Activated CD4-positive, alpha-beta T cell treated with anti-CD3 and anti-CD28 coated beads for 24 hours (primary cell): ENCODE data around the gene MIS18A.
A peak's percentile ranks its signal among the peaks of the same experiment; 100 is the strongest.

Experiments
- DNase-seq, 2 donors: peaks; one replicate each; pipeline ENCODE4 v3.0.0-alpha.2; 2020; ENCODE audit warnings: low read depth in 2 of 2

MIS18A gene

DNA sequence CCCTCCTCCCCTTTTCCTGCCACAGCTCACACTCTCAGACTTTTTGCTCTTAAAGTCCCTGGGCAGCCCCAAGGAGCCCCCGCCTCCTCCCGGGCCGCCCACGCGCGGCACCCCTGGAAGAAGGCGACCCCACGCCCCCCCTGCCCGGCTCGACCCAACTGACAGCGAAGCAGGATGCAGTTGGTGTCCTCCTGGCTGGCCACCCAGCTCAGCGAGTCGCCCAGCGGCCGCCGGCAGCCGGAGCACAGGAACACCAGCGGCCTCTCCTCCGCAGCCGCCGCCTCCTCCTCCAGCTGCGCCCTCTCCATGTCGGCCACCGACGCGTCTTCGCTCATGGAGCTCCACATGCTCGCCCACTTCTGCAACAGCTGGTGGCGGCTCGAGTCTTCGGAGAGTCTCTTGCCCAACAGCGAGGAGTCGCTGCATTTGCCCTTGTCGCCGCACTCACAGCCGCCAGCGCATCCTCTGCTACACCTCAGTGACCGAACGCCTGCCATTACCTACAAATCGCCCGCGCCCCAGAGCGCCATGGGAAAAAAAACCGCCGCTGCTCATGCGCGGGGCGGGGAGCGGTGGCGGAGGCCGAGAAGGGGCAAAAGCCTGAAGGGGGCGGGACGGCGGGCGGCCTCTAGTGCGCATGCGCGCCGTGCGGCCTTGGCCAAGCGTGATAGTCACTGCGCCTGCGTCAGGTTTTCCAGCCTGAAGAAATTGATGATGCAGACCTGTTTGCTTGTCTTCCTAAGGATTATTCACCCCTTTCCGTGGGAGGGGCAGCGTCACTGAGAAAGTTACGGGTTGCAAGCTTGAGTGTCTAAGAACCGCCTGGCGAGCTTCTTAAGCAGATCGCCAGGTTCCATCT lies at the start of gene MIS18A:
TSS of gene MIS18A (minus strand) at position 532 of the 859 bp plus-strand sequence. CDS start at position 497, 35 bp downstream.
- peak; percentile 97 to 98 for DNase-seq

DNA sequence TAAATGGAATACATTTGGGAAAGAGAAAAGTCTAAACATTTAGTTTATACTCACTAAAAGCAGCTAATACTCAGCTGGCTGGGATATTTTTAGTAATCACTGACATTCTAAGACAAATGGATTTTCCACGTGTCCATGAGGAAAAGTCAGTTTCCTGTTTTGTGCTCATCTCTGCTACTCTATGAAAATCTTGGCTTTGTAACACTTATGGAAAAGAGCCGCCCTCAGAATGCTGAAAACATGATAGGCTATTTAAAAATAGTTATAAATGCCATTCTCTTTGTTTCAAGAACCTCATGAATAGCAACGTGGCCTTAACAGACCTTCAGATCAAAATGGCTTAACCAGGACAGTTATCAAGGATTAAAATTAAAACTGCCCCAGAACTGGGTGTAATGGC lies 49.7 kb upstream of the MIS18A start:
- DNase-seq, result no peak

GRCh38 chr21:32325706-32326105 lies 46.9 kb upstream of the MIS18A start:
- DNase-seq, result no peak

DNA sequence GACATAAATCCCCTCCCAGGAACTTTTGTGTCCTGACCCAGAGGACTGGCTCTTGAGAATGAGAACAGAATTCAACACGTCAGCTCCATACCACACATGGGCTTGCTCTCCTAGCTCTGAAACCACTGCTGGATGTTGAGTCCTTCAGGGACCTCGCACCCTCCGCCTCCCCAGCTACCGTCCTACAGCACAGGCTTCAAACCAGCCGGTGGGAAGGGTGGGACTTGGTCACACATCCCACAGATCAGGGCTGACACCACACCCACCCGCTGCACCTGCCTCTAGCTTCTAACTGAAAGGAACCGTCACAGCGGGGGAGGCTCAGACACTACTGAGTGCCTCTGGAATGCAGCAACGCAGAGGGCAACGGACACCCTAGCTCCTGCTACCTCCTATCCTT lies 43.8 kb upstream of the MIS18A start:
- DNase-seq, result no peak

DNA sequence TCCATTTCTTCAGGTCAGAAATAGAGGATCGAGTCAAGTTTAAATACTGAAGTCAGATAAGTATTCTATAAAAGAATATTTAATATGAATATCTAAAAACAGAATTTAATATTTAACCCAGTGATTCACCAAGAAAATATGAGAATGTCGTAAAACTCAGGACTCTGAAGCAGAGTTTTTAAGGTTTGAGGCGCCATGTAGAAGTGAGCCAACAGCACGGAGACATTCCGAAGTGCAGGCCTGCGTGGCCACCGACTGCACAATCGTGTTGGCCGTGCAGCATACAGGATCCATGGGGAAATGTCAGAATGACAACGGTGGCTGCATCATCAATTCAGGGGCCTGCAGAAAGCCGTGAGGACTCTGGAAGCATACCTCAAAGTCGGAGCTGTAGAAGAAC lies 43.3 kb upstream of the MIS18A start:
- DNase-seq, result no peak

- no peak for DNase-seq
Observed at GRCh38 chr21:32321480-32321879, 42.6 kb upstream of the MIS18A start.

- DNase-seq, result no peak
Observed at GRCh38 chr21:32320726-32321125, 41.9 kb upstream of the MIS18A start.

DNA sequence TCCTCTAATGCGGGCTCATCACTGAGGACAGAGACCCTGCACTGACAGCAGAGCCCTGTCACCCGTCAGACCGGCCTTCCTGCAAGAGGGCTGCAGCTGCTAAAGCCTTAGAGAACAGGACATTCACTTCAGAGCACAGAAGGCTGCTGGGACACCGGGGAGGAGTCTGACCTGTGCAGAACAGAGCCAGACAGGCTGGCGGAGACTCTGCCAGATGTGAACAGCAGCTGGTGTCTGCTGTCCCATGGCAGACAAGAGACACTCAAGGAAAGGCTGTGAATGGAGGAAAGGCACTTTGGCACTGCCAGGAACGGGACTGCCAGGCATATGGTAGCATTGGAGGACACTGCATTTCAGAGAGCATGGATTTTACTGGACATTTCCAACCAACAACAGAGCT lies 41.2 kb upstream of the MIS18A start:
- DNase-seq, result no peak

DNA sequence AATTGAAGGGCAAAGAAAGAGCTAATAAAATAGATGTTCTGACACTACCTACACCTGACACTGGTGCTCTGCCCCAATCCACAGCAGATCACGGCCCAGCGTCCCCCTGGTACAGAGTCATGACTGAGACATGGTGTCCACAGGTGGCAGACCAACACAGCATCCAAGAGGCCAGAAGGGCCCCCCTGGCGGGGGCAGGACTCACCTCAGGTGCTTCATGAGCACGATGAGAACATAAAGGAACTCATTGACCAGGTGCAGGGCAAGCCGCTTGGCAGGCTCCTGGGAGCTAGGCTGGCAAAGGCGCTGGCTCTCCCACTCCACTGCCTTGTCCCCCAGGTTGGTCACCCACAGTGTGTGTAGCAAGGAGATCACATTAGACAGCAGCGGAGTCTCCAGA lies 40.2 kb upstream of the MIS18A start:
- DNase-seq, result no peak

GRCh38 chr21:32317726-32318125 lies 38.9 kb upstream of the MIS18A start:
- no peak for DNase-seq

- DNase-seq, result no peak
Observed at GRCh38 chr21:32316361-32317215, 37.7 kb upstream of the MIS18A start.

DNA sequence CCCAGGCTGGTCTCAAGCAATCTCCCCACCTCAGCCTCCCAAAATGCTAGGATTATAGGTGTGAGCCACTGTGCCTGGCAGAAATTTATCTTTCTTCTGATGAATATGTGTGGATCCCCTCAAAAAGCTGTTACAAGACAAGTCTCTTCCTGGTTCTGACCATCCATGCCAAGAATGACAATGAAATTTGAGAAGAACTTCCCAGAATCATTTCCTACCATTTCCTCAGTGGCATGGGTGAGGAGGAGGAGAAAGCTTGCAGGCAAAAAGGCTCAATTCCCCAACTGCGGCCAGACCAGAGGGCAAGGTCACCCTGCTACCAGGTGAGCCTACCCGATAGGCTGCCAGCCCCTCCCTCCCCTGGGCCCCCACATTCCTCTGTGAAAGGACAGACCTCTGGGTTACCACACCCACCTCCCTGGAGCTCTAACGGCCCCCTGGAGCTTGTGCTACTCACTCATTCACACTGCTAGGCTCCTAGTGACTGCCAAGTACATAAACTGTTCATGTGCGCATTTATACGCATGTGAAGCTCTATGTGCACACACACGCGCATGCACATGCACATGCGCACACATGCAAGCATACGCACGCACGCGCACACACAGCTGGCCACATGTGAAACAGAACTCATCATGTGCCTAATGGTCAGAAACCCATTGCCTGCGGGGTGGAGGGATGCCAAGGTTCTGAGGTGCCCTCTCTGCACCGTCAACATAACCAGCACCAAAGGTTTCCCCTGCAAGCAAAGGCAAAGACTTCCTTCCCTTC lies 36.8 kb upstream of the MIS18A start:
- no peak for DNase-seq

DNA sequence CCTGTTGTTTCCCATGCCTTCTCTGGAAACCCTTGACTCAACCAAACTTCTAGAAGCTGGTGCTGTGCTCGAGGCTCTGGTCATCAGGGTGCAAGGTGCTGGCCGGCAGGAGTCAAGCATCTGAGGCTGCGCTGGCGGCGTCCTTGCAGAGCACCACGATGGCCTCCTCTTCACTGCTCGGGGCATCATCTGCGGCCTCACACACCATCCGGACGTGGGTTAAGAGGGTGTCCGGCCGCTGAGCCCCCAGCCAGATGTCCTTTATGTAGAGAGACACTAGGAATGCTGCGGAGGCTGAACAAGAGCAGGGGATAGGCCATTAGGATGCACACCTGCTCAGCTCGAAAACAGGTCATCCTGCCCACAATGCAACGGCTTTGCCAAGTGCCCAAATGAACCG lies 36.0 kb upstream of the MIS18A start:
- no peak for DNase-seq

- no peak for DNase-seq
Observed at GRCh38 chr21:32312976-32313375, 34.1 kb upstream of the MIS18A start.

DNA sequence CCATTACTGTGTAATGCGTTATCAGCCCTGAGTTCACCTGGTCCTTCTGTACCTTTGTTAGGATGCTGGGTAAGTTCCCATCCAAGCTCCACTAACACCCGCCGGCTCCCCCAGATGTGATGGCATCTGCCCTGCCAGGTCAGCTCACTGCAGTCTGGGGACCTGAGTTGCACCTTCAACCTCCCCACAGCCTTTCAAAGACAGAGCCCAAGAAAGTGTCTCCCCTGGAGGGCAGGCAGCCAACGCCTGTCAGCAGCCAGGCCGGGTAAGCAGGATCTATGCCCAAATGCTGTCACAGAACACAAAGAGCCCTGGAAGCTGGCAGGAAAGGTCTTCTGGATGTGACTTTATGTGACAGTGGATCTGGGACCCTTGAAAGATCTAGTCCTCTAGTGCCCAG lies 33.5 kb upstream of the MIS18A start:
- DNase-seq, result no peak

GRCh38 chr21:32311621-32312020 lies 32.8 kb upstream of the MIS18A start:
- DNase-seq, result no peak

- peak in 1 of 2 donors; percentile 5 for DNase-seq
Observed at GRCh38 chr21:32310976-32311375, 32.1 kb upstream of the MIS18A start.

- no peak for DNase-seq
Observed at GRCh38 chr21:32309906-32310460, 31.1 kb upstream of the MIS18A start.

GRCh38 chr21:32308696-32309095 lies 29.8 kb upstream of the MIS18A start:
- DNase-seq, result no peak

- DNase-seq, result no peak
Observed at GRCh38 chr21:32307706-32308105, 28.9 kb upstream of the MIS18A start.

- no peak for DNase-seq
Observed at GRCh38 chr21:32306021-32306780, 27.4 kb upstream of the MIS18A start.
